ENCODE data around the gene LCMT2. TPM values are rescaled to one million over a fixed set of nuclear protein-coding genes. Genes with fewer than 3 reads are reported as not detected.
A peak's percentile ranks its signal among the peaks of the same experiment; 100 is the strongest.

LCMT2 gene
- total RNA-seq, 1 experiment from 2014 or later: 6.7 TPM

GRCh38 chr15:43376017-43376705 is 45.8 kb upstream of the LCMT2 start:
- ATAC-seq: peak; percentile 39; the same call in 1 of the 2 replicates
- no peak overlapping the region for H3K9ac ChIP-seq (ENCODE audit: low read length)
- no peak overlapping the region for H2AFZ ChIP-seq (ENCODE audit: low read length)
- H3F3A ChIP-seq (ENCODE audit: low read length, unreplicated experiment): no peaks in the 10 kb centered on the region
- intact Hi-C loops (cut with micrococcal nuclease): no loop called here
- peaks cover 30% of the 10 kb centered on the region for H3K79me2 ChIP-seq (ENCODE audit: low read length)
- H3K27ac ChIP-seq (ENCODE audit: low read length): no peak overlapping the region
- BruUV-seq (replicated peaks): no TSS peak
- H3K9me2 ChIP-seq (replicated peaks; ENCODE audit: low read length): no peaks in the 10 kb centered on the region
- H3K36me3 ChIP-seq (ENCODE audit: low read depth, low read length): peaks cover 33% of the 10 kb centered on the region
- peaks cover 12% of the 10 kb centered on the region; the same call in 1 of the 2 replicates for H3K4me1 ChIP-seq (ENCODE audit: insufficient read depth, low read length)
- TF ChIP-seq, protein P1, sequence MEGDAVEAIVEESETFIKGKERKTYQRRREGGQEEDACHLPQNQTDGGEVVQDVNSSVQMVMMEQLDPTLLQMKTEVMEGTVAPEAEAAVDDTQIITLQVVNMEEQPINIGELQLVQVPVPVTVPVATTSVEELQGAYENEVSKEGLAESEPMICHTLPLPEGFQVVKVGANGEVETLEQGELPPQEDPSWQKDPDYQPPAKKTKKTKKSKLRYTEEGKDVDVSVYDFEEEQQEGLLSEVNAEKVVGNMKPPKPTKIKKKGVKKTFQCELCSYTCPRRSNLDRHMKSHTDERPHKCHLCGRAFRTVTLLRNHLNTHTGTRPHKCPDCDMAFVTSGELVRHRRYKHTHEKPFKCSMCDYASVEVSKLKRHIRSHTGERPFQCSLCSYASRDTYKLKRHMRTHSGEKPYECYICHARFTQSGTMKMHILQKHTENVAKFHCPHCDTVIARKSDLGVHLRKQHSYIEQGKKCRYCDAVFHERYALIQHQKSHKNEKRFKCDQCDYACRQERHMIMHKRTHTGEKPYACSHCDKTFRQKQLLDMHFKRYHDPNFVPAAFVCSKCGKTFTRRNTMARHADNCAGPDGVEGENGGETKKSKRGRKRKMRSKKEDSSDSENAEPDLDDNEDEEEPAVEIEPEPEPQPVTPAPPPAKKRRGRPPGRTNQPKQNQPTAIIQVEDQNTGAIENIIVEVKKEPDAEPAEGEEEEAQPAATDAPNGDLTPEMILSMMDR (conservative IDR thresholded peaks at IDR 0.05; ENCODE audit: low read depth, low read length): peak; percentile 94
- TF ChIP-seq EZH2phosphoT487 (IDR thresholded peaks at IDR 0.05; ENCODE audit: borderline replicate concordance, low read length): no peak
- H3K4me2 ChIP-seq (ENCODE audit: low read length): no peak overlapping the region
- H4K20me1 ChIP-seq (ENCODE audit: low read length): 0 out of 2 replicates have a peak, but pooled peaks cover 3% of the 10 kb centered on the region
- no peak overlapping the region for H3K4me3 ChIP-seq (ENCODE audit: low read length)
- H3K9me3 ChIP-seq (ENCODE audit: low read length): no peaks in the 10 kb centered on the region
- no peaks in the 10 kb centered on the region for H3K27me3 ChIP-seq (ENCODE audit: low read length)
- CTCF ChIA-PET: interaction anchor here (0.5 to 1.0 kb wide), 6 partner anchors 34 to 752 kb away, joined by 3 to 5 read pairs (median 4); no protein-coding TSS in a partner anchor
- DNase-seq: peak; percentile 69
- POLR2A ChIA-PET (ENCODE audit: unreplicated experiment): no interaction called here

DNA sequence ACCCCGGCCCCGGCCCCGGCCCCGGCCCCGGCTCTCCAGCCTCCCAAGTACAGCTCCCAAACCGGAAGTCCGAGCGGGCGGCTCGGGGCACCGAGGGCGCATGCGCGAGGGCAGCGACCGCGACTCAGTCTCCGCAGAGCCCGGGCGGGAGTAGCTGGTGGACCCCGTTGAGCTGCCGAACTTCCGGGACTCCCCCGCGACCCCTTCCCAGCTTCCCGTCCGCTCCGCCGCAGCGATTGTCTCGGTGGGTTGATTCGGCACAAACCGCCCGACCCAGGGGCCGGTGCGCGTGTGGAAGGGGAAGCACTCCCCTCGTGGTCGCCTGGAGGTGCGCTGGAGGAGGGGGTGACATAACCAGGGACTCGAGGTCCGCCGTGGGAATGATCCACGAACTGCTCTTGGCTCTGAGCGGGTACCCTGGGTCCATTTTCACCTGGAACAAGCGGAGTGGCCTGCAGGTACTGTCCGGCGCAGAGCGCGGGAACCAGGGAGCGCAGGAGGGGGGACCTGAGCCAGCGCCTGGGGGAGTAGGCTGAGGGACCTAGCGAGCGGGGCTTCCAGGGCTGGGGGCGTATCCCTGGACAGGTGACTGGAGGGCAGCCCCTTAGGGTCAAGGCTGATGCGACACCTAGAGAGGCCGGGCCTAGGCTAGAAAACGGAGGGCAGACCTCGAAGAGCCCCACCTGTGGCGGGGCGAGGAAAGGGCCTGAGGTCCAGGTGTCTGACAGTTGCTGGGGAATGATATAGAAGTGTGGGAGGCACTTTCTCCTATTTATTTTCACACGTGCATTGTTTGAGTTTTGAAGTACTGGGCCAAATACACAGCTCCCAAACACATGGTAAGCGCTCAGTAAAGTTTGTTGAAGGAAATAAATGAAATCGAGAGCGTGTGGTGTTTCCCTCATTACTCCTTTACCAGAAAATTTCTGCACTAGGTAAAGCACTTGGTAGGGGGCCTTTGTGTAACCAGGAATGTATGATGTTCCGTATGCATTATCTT is 40.9 kb upstream of the LCMT2 start, which contains the start of the genes TUBGCP4 and ZSCAN29:
TUBGCP4 (plus strand) TSS at position 127 of the 1,000 bp plus-strand sequence; CDS start at position 381, 254 bp downstream.
ZSCAN29 (minus strand) TSS at position 69 of the 1,000 bp plus-strand sequence. CDS start 1,130 bp downstream, outside the sequence.
- Histone ChIP-seq H3K36me3 (ENCODE audit: low read depth, low read length) (peaks cover 9% of the 10 kb centered on the region), H2AFZ (ENCODE audit: low read length) (peak within 1 kb of the TSS; percentile 94), H3F3A (ENCODE audit: low read length, unreplicated experiment) (no peaks in the 10 kb centered on the region), H3K4me3 (ENCODE audit: low read length) (peak within 1 kb of the TSS; percentile 74), H3K4me1 (ENCODE audit: insufficient read depth, low read length) (peaks cover 18% of the 10 kb centered on the region; the same call in 1 of the 2 replicates), H3K9ac (ENCODE audit: low read length) (peak within 1 kb of the TSS; percentile 78), H3K27me3 (ENCODE audit: low read length) (no peaks in the 10 kb centered on the region), H3K27ac (ENCODE audit: low read length) (no peak within 1 kb of the TSS), H3K9me3 (ENCODE audit: low read length) (no peaks in the 10 kb centered on the region), H3K79me2 (ENCODE audit: low read length) (peaks cover 48% of the 10 kb centered on the region), H3K4me2 (ENCODE audit: low read length) (peak within 1 kb of the TSS; percentile 90), H3K9me2 (replicated peaks; ENCODE audit: low read length) (no peaks in the 10 kb centered on the region), H4K20me1 (ENCODE audit: low read length) (0 out of 2 replicates have a peak, but pooled peaks cover 3% of the 10 kb centered on the region)
- CTCF ChIA-PET: no interaction called here
- TF ChIP-seq, protein P1 (conservative IDR thresholded peaks at IDR 0.05; ENCODE audit: low read depth, low read length): peak; percentile 59
- TF ChIP-seq EZH2 (IDR thresholded peaks at IDR 0.05; ENCODE audit: low read length, unreplicated experiment) (no peak), EZH2phosphoT487 (IDR thresholded peaks at IDR 0.05; ENCODE audit: borderline replicate concordance, low read length) (no peak)
- intact Hi-C loops (cut with micrococcal nuclease): no loop called here
- POLR2A ChIA-PET (ENCODE audit: unreplicated experiment): interaction anchor here (0.6 to 0.7 kb wide), 3 partner anchors 24 to 1030 kb away, joined by 3 to 7 read pairs (median 4); no protein-coding TSS in a partner anchor
- ATAC-seq (peak; percentile 90), DNase-seq (peak; percentile 82)
- BruUV-seq (replicated peaks): TSS peak; percentile 59

Measured in PC-3 (cell line).